Cardiac muscle cell (in vitro differentiated cells and primary cell): ENCODE measurements around the gene SGF29. TPM values are rescaled to one million over a fixed set of nuclear protein-coding genes. Genes with fewer than 3 reads are reported as not detected.

Experiments used
- DNase-seq, 2 donors: peaks; one replicate each; pipeline versions ENCODE4 v3.0.0 to v3.0.0-alpha.2; 2010 to 2017; ENCODE audit warnings: low read depth in 1 of 2, low spot score in 1 of 2
- H3K27ac ChIP-seq: fragments of 200-600 bp; sonication (generic); 2 replicates; pipeline ENCODE4 v1.5.1; 2016
- H3K27me3 ChIP-seq: fragments of 200-600 bp; sonication (generic); 2 replicates; pipeline ENCODE4 v1.6.0; 2016; ENCODE audit warnings: control low read depth
- H3K36me3 ChIP-seq: fragments of 200-600 bp; sonication (generic); 2 replicates; pipeline ENCODE4 v1.5.1; 2016; ENCODE audit warnings: control low read depth
- H3K4me1 ChIP-seq: fragments of 200-600 bp; sonication (generic); 2 replicates; pipeline ENCODE4 v1.8.1; 2017; ENCODE audit warnings: low read depth, mild to moderate bottlenecking, mixed run types
- H3K4me3 ChIP-seq: fragments of 200-600 bp; sonication (generic); 2 replicates; pipeline ENCODE4 v1.5.1; 2016; ENCODE audit warnings: mild to moderate bottlenecking
- H3K9me3 ChIP-seq: fragments of 200-600 bp; sonication (generic); 2 replicates; pipeline ENCODE4 v1.5.1; 2017; ENCODE audit warnings: low read depth, mild to moderate bottlenecking, control low read depth
- CTCF ChIP-seq: IDR thresholded peaks from 2 replicates; pipeline ENCODE4 v1.5.1; 2012; ENCODE audit warnings: low read depth, mild to moderate bottlenecking, low read length
- polyA plus RNA-seq: library from polyadenylated mRNA; unstranded; fragments of >200 nt; fragmentation: Nextera tagmentation; extraction: Ambion mirVana; gene quantifications from 2 replicates; pipeline ENCODE4 v1.2.1, GENCODE V29; 2016
- total RNA-seq: library from RNA; depleted of rRNA; stranded (reverse); fragments of >200 nt; gene quantifications from 2 replicates; pipeline ENCODE4 v1.2.3, GENCODE V29; 2016

SGF29 gene
- total and polyA plus RNA-seq, 2 experiments from 2014 or later: 21.7 to 28.8 TPM

- no peak overlapping the region for H3K27ac ChIP-seq
- H3K36me3 ChIP-seq: no peaks in the 10 kb centered on the region
- H3K9me3 ChIP-seq: no peaks in the 10 kb centered on the region
Observed at GRCh38 chr16:28529124-28529523, 24.6 kb upstream of the SGF29 start.

GRCh38 chr16:28531777-28532744 is 21.7 kb upstream of the SGF29 start:
- no peaks in the 10 kb centered on the region for H3K9me3 ChIP-seq
- peak; percentile 47 to 56 for DNase-seq
- H3K36me3 ChIP-seq: no peaks in the 10 kb centered on the region
- no peaks in the 10 kb centered on the region for H3K4me1 ChIP-seq
- no peak for TF ChIP-seq CTCF
- H3K4me3 ChIP-seq: no peak overlapping the region
- H3K27me3 ChIP-seq: no peaks in the 10 kb centered on the region
- H3K27ac ChIP-seq: no peak overlapping the region

More at GRCh38 chr16:28529124-28529523, 24.6 kb upstream of the SGF29 start:
- no peak for TF ChIP-seq CTCF
- no peak for DNase-seq
- Histone ChIP-seq H3K4me3 (no peak overlapping the region), H3K4me1 (no peaks in the 10 kb centered on the region), H3K27me3 (no peaks in the 10 kb centered on the region)

GRCh38 chr16:28532940-28533647 is 20.6 kb upstream of the SGF29 start:
- no peaks in the 10 kb centered on the region for H3K36me3 ChIP-seq

GRCh38 chr16:28534542-28535373 is 19.0 kb upstream of the SGF29 start:
- Histone ChIP-seq H3K4me1 (no peaks in the 10 kb centered on the region), H3K36me3 (no peaks in the 10 kb centered on the region), H3K4me3 (no peak overlapping the region), H3K27ac (no peak overlapping the region), H3K9me3 (no peaks in the 10 kb centered on the region), H3K27me3 (no peaks in the 10 kb centered on the region)
- DNase-seq: peak in 1 of 2 donors; percentile 80
- TF ChIP-seq CTCF: no peak

More at GRCh38 chr16:28532940-28533647, 20.6 kb upstream of the SGF29 start:
- no peak for DNase-seq
- Histone ChIP-seq H3K9me3 (no peaks in the 10 kb centered on the region), H3K27me3 (no peaks in the 10 kb centered on the region), H3K27ac (no peak overlapping the region), H3K4me1 (no peaks in the 10 kb centered on the region), H3K4me3 (no peak overlapping the region)
- TF ChIP-seq CTCF: no peak

GRCh38 chr16:28537076-28537475 is 16.6 kb upstream of the SGF29 start:
- H3K4me1 ChIP-seq: no peaks in the 10 kb centered on the region
- TF ChIP-seq CTCF: no peak
- no peaks in the 10 kb centered on the region for H3K9me3 ChIP-seq
- no peak overlapping the region for H3K27ac ChIP-seq
- H3K36me3 ChIP-seq: no peaks in the 10 kb centered on the region
- DNase-seq: no peak
- no peaks in the 10 kb centered on the region for H3K27me3 ChIP-seq
- H3K4me3 ChIP-seq: no peak overlapping the region
